Ovary (tissue), 9 donors: ENCODE data around the gene NRCAM. TPM values are rescaled to one million over a fixed set of nuclear protein-coding genes. Genes with fewer than 3 reads are reported as not detected.
"Not testable (repeated sequence)": the region's sequence is repeated elsewhere in the genome, so short reads cannot be mapped to it uniquely, and the experiment has no call there.

ENCODE experiments used
- DNase-seq, 5 donors: peaks; one replicate each; pipeline ENCODE4 v3.0.0-alpha.2; 2019 to 2020
- H3K27ac ChIP-seq, 2 donors: fragments of 200-600 bp; one replicate each; pipeline versions ENCODE4 v1.5.1 to v1.8.0; 2019 to 2022
- H3K27me3 ChIP-seq: fragments of 200-600 bp; one replicate; pipeline ENCODE4 v1.8.0; 2022
- H3K36me3 ChIP-seq: fragments of 200-600 bp; sonication (generic); one replicate; pipeline ENCODE4 v1.5.1; 2019
- H3K4me1 ChIP-seq: one replicate; pipeline ENCODE4 v1.8.1; 2013; ENCODE audit warnings: mild to moderate bottlenecking, moderate library complexity; ENCODE audit not compliant: insufficient read depth
- H3K4me3 ChIP-seq: fragments of 200-600 bp; sonication (generic); one replicate; pipeline ENCODE4 v1.5.1; 2017
- H3K9me3 ChIP-seq, 2 donors: fragments of 200-600 bp in 1 of 2; sonication (generic) in 1 of 2; one replicate each; pipeline versions ENCODE4 v1.5.1 to v1.8.1; 2013 to 2019; ENCODE audit warnings: mild to moderate bottlenecking in 1 of 2, moderate library complexity in 1 of 2
- CTCF ChIP-seq, 3 donors: fragments of 450-650 bp in 2 of 3; fragments of 200-600 bp in 1 of 3; IDR thresholded peaks; one replicate each; pipeline versions ENCODE4 v1.5.1 to v1.8.0; 2016 to 2022; ENCODE audit warnings: antibody characterized with exemption in 3 of 3, mild to moderate bottlenecking in 1 of 3
- EP300 ChIP-seq: sonication (generic); formaldehyde crosslinking; IDR thresholded peaks from one replicate; pipeline ENCODE4 v1.6.1; 2017; ENCODE audit warnings: antibody characterized with exemption
- POLR2A ChIP-seq: fragments of 450-650 bp; IDR thresholded peaks from one replicate; pipeline ENCODE4 v1.6.1; 2017; ENCODE audit warnings: antibody characterized with exemption, mild to moderate bottlenecking, moderate library complexity
- WGBS, 3 donors: extraction: QIAGEN DNeasy Blood & Tissue Kit in 1 of 3; methylation state at CpG; one replicate each; pipeline versions ENCODE4 v1.1.5 to v1.1.7; 2013 to 2017; 5-methylcytosine and 5-hydroxymethylcytosine counted together
- intact Hi-C, 4 donors: fragments of 100-400 bp; cut with DNase I; formaldehyde crosslinking; loops; one replicate each; pipeline versions ENCODE4 v1.11.0 to v1.15.1; 2022 to 2023
- polyA plus RNA-seq, 2 donors: library from polyadenylated mRNA; stranded (reverse); fragments of 200-250 nt in 1 of 2; fragments of 350-450 nt in 1 of 2; fragmentation: Illumina TruSeq in 1 of 2; extraction: RNeasy Lipid Tissue Mini Kit (QIAGEN cat#74804) in 1 of 2; gene quantifications; one replicate each; pipeline ENCODE4 v1.2.3, GENCODE V29; 2013 to 2014
- total RNA-seq, 7 donors: library from RNA; depleted of rRNA in 2 of 7; stranded (reverse); fragments of >200 nt in 2 of 7; fragmentation: NEBNext Ultra II Directional in 3 of 7; extraction: Animal tissue kit (Norgen Biotek cat#: 25700) in 3 of 7; gene quantifications; one replicate each; pipeline versions ENCODE4 v1.1.0 to v1.2.4, GENCODE V29; 2016 to 2023
- donor health status: DM: no; HTN: no; CAD: no; lungs with moderate emphysema.
- donor health status: DM: no; HTN: no; CAD: no.
- donor health status: Bipolar disorder and iron deficiency.
- donor health status: DM: yes; HTN: yes; CAD: no.
- donor health status: DM: no; HTN: no; CAD: no.
- donor health status: DM: yes; HTN: yes; CAD: no.

NRCAM gene
- total and polyA plus RNA-seq, 9 donors = 0.61 to 14.8 (median 2.8) TPM

GRCh38 chr7:108266035-108266434 lies 190.2 kb downstream of the NRCAM start:
- no peaks in the 10 kb centered on the region for H3K9me3 ChIP-seq
- H3K27ac ChIP-seq = no peak overlapping the region
- TF ChIP-seq EP300 (no peak), POLR2A (no peak), CTCF (IDR thresholded peaks at IDR 0.05) (no peak)
- intact Hi-C loops = no loop called here
- no peak overlapping the region for H3K4me3 ChIP-seq
- H3K27me3 ChIP-seq = no peaks in the 10 kb centered on the region
- no peaks in the 10 kb centered on the region for H3K4me1 ChIP-seq
- H3K36me3 ChIP-seq = no peaks in the 10 kb centered on the region
- no peak for DNase-seq

GRCh38 chr7:108265007-108265406 lies 191.2 kb downstream of the NRCAM start:
- no peak for TF ChIP-seq CTCF (IDR thresholded peaks at IDR 0.05)
- TF ChIP-seq EP300 = no peak

GRCh38 chr7:108263425-108263824 lies 192.8 kb downstream of the NRCAM start:
- Histone ChIP-seq H3K27ac (no peak overlapping the region), H3K4me3 (no peak overlapping the region), H3K4me1 (no peaks in the 10 kb centered on the region), H3K36me3 (no peaks in the 10 kb centered on the region), H3K9me3 (no peaks in the 10 kb centered on the region), H3K27me3 (no peaks in the 10 kb centered on the region)
- TF ChIP-seq CTCF (IDR thresholded peaks at IDR 0.05) (no peak), EP300 (no peak), POLR2A (no peak)
- WGBS, 3 donors = 87 to 92% (median 88%) methylated on average over 3 of the region's 3 CpGs
- DNase-seq = no peak
- intact Hi-C loops = no loop called here

More at GRCh38 chr7:108265007-108265406, 191.2 kb downstream of the NRCAM start:
- no peak for DNase-seq
- no peaks in the 10 kb centered on the region for H3K36me3 ChIP-seq
- intact Hi-C loops = no loop called here
- H3K4me1 ChIP-seq = no peaks in the 10 kb centered on the region
- WGBS, 3 donors = 86 to 88% (median 88%) methylated on average over 3 of the region's 3 CpGs
- H3K9me3 ChIP-seq = no peaks in the 10 kb centered on the region
- H3K27ac ChIP-seq = no peak overlapping the region
- H3K4me3 ChIP-seq = no peak overlapping the region
- no peaks in the 10 kb centered on the region for H3K27me3 ChIP-seq

GRCh38 chr7:108261560-108262255 lies 194.5 kb downstream of the NRCAM start:
- Histone ChIP-seq H3K4me1 (no peaks in the 10 kb centered on the region), H3K27ac (no peak overlapping the region), H3K9me3 (no peaks in the 10 kb centered on the region), H3K36me3 (no peaks in the 10 kb centered on the region), H3K4me3 (no peak overlapping the region), H3K27me3 (no peaks in the 10 kb centered on the region)
- WGBS, 3 donors = 12 to 59% (median 19%) methylated on average over 1 of the region's 1 CpG
- TF ChIP-seq EP300 = no peak
- TF ChIP-seq POLR2A = no peak
- TF ChIP-seq CTCF (IDR thresholded peaks at IDR 0.05) = no peak
- intact Hi-C loops = no loop called here
- DNase-seq = no peak

- H3K36me3 ChIP-seq, H3K9me3 ChIP-seq, DNase-seq, H3K27me3 ChIP-seq, H3K4me3 ChIP-seq, intact Hi-C loops, H3K27ac ChIP-seq, H3K4me1 ChIP-seq: not testable (repeated sequence)
- WGBS, 3 donors = 90 to 95% (median 93%) methylated on average over 3 of the region's 3 CpGs
These were observed 196.8 kb downstream of the NRCAM start for GRCh38 chr7:108259447-108259846.
